ENCODE data around the gene GCNA. TPM values are rescaled to one million over a fixed set of nuclear protein-coding genes. Genes with fewer than 3 reads are reported as not detected.
A peak's percentile ranks its signal among the peaks of the same experiment; 100 is the strongest.

Gene GCNA
- 0.14 and 0.52 TPM in 2 replicates for total RNA-seq

GRCh38 chrX:71578253-71579135 is at the start of gene GCNA:
Gene GCNA (plus strand): TSS chrX:71578437. CDS start chrX:71580822, 2,385 bp downstream.
- DNase-seq (ENCODE audit: low read depth), result no peak
- TF ChIP-seq, protein P1, sequence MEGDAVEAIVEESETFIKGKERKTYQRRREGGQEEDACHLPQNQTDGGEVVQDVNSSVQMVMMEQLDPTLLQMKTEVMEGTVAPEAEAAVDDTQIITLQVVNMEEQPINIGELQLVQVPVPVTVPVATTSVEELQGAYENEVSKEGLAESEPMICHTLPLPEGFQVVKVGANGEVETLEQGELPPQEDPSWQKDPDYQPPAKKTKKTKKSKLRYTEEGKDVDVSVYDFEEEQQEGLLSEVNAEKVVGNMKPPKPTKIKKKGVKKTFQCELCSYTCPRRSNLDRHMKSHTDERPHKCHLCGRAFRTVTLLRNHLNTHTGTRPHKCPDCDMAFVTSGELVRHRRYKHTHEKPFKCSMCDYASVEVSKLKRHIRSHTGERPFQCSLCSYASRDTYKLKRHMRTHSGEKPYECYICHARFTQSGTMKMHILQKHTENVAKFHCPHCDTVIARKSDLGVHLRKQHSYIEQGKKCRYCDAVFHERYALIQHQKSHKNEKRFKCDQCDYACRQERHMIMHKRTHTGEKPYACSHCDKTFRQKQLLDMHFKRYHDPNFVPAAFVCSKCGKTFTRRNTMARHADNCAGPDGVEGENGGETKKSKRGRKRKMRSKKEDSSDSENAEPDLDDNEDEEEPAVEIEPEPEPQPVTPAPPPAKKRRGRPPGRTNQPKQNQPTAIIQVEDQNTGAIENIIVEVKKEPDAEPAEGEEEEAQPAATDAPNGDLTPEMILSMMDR (conservative IDR thresholded peaks at IDR 0.05; ENCODE audit: low read depth, low read length), result no peak
- no peak within 1 kb of the TSS for H3K4me3 ChIP-seq (ENCODE audit: low read depth, low read length)

GRCh38 chrX:71532078-71532752 is 46.0 kb upstream of the GCNA start:
- TF ChIP-seq, protein P1 (conservative IDR thresholded peaks at IDR 0.05; ENCODE audit: low read depth, low read length), result no peak
- no peak for DNase-seq (ENCODE audit: low read depth)

GRCh38 chrX:71532753-71533425 is 45.3 kb upstream of the GCNA start, which contains the start of gene OGT:
Gene OGT (plus strand): TSS chrX:71533104. CDS start chrX:71533300, 196 bp downstream.
- peak within 1 kb of the TSS; percentile 86 for H3K4me3 ChIP-seq (ENCODE audit: low read depth, low read length)
- TF ChIP-seq, protein P1 (conservative IDR thresholded peaks at IDR 0.05; ENCODE audit: low read depth, low read length), result no peak
- peak; percentile 79 for DNase-seq (ENCODE audit: low read depth)

More at GRCh38 chrX:71532078-71532752, 46.0 kb upstream of the GCNA start:
- peak overlapping the region; percentile 86 for H3K4me3 ChIP-seq (ENCODE audit: low read depth, low read length)

DNA sequence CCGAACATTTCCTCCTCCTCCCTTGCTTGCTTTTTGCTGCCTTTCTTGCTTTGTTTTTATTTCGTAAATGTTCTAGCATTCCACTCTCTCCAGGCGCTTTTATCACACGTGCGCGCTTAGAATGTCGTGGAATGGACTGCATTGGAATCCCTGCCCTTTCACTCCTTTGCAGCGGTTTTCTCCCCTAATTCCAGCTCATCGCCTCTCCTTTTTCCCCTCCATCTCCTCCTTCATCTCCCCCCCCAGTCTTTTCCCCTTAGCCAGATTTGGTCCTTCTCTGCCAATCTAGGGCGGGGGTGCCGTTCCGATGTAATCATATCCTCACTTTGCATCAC is 44.8 kb upstream of the GCNA start:
- no peak for DNase-seq (ENCODE audit: low read depth)
- peak overlapping the region; percentile 86 for H3K4me3 ChIP-seq (ENCODE audit: low read depth, low read length)
- TF ChIP-seq, protein P1 (conservative IDR thresholded peaks at IDR 0.05; ENCODE audit: low read depth, low read length), result no peak

DNA sequence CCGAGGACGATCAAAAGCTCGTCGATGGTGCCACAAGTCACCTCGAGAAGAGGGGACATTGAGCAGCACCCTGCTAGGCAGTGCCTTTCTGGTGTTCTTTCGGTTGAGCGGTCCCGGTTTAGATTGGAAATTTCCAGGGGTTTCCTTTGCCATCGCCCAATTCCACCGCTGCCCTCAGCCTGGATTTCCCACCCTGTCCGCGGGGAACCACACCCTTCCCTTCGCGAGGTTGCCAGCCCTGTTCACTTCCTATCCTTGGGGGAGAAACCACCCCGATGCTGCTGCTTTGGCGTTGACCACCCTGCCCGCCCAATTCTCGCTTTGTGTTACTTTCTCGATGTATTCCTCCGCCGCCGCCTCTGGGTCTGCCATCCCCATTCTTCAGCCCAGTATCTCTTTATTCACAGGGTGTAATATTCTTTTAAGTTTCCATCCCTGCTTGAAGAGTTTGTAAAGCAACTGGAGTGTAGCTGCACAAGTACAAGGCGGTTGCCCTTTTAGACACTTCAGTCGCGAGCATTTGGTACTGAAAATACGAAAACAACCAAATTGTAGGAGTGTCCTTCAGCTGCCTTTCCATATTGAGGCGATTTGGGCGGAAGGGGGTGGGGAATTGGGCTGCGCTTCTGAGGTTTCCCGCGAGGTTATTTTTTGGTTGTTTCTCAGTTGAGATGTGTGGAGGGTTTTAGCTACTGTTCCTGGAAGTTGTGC is 44.2 kb upstream of the GCNA start:
- TF ChIP-seq, protein P1 (conservative IDR thresholded peaks at IDR 0.05; ENCODE audit: low read depth, low read length), result no peak
- peak overlapping the region; percentile 86 for H3K4me3 ChIP-seq (ENCODE audit: low read depth, low read length)
- DNase-seq (ENCODE audit: low read depth), result no peak

DNA sequence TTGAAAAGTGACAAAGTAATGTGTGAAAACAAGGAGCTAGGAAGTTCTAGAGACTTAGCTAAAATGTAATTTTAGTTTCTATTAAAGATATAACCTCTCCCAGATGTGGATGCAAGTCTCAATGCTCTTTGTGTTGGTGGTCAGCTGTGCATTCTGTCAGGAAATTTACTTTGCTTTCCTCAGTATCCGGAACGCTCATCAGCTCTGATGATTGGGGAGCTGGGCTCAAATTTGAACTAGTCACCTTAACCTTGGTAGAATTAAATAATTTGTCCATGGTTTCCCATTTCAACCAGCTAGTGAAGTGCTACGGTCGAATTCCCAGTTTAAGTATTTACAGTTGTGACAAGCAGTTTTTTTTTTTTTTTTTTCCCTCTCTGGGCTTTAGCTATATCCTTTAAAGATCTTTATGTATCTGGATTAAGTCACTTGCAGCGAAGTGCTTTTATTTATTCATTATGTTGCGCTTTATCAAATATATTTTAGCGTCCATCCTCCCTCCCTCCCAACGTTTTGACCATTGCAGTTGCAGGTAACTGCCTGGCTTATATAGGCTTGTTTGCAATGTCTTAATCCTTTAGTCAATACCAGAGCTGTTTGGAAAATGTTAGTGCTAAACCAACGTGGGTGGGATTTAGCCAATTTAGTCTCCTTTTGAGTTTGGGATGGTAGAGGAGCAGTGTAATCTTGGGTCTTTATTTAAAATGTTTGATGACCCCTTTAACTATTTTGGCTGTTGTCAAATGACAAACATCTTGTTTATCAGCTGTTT is 43.3 kb upstream of the GCNA start:
- no peak for DNase-seq (ENCODE audit: low read depth)
- TF ChIP-seq, protein P1 (conservative IDR thresholded peaks at IDR 0.05; ENCODE audit: low read depth, low read length), result no peak
- H3K4me3 ChIP-seq (ENCODE audit: low read depth, low read length), result peak overlapping the region; percentile 86

All from epithelial cell of proximal tubule (primary cell).